H1 (cell line): ENCODE data around the gene SLC2A11. TPM values are rescaled to one million over a fixed set of nuclear protein-coding genes. Genes with fewer than 3 reads are reported as not detected.

Experiments used
- CTCF ChIA-PET: fragments of 300-600 bp; sonication (Branson Sonifier 250); formaldehyde crosslinking; loops from one replicate; lab custom pipeline; 2021; ENCODE audit not compliant: partially characterized antibody; lab: Charles Lee
- POLR2A ChIA-PET: fragments of 300-600 bp; sonication (Branson Sonifier 250); formaldehyde crosslinking; loops from one replicate; lab custom pipeline; 2021; ENCODE audit warnings: inconsistent platforms; ENCODE audit not compliant: partially characterized antibody; lab: Charles Lee
- DNase-seq, 2 experiments: peaks; one replicate each; pipeline versions ENCODE4 v3.0.0 to v3.0.0-alpha.2; 2010 to 2022; ENCODE audit warnings: low spot score in 2 of 2, low read depth in 1 of 2, mixed read lengths in 1 of 2
- FAIRE-seq: peaks from 2 replicates; lab custom pipeline; 2011; peaks lifted over from hg19 to GRCh38; lab: Jason Lieb, UNC
- H2AFZ ChIP-seq: 2 replicates; pipeline ENCODE4 v1.8.1; 2012; ENCODE audit warnings: low read length, inconsistent platforms
- H2AK5ac ChIP-seq: 2 replicates; pipeline ENCODE4 v1.6.1; 2013; ENCODE audit warnings: low read depth, low read length
- H2BK120ac ChIP-seq: replicated peaks from 2 replicates; pipeline ENCODE3; 2013; ENCODE audit warnings: low read depth, low read length, inconsistent platforms
- H2BK12ac ChIP-seq: 2 replicates; pipeline ENCODE4 v1.6.1; 2013; ENCODE audit warnings: low read depth, low read length
- H2BK15ac ChIP-seq: 2 replicates; pipeline ENCODE4 v1.6.1; 2013; ENCODE audit warnings: low read length
- H2BK20ac ChIP-seq: 2 replicates; pipeline ENCODE4 v1.6.1; 2013; ENCODE audit warnings: low read length
- H2BK5ac ChIP-seq: 2 replicates; pipeline ENCODE4 v1.6.1; 2013; ENCODE audit warnings: low read depth, low read length
- H3K14ac ChIP-seq: 2 replicates; pipeline ENCODE4 v1.6.1; 2013; ENCODE audit warnings: inconsistent platforms; ENCODE audit not compliant: insufficient read length
- H3K18ac ChIP-seq: 2 replicates; pipeline ENCODE4 v1.6.1; 2013; ENCODE audit warnings: low read length; ENCODE audit errors: extremely low read depth
- H3K23ac ChIP-seq: 2 replicates; pipeline ENCODE4 v1.6.1; 2013; ENCODE audit warnings: inconsistent platforms; ENCODE audit not compliant: insufficient read length
- H3K23me2 ChIP-seq: 2 replicates; pipeline ENCODE4 v1.6.1; 2013; ENCODE audit warnings: low read depth, low read length
- H3K27ac ChIP-seq: 2 replicates; pipeline ENCODE4 v1.6.1; 2011; ENCODE audit warnings: low read depth, low read length, inconsistent platforms
- H3K27me3 ChIP-seq, 4 experiments: replicated peaks in 1 of 4; 1 replicate in 1 of 4; 2 replicates in 3 of 4; pipeline versions ENCODE4 v1.6.1 to v1.8.1; 2011 to 2013; ENCODE audit warnings: low read length in 3 of 4, mild to moderate bottlenecking in 3 of 4, inconsistent platforms in 2 of 4, mixed read lengths in 2 of 4, moderate library complexity in 1 of 4; ENCODE audit not compliant: control insufficient read depth in 3 of 4, insufficient read depth in 3 of 4; ENCODE audit errors: extremely low read depth in 1 of 4
- H3K36me3 ChIP-seq, 4 experiments: 2 replicates each; pipeline versions ENCODE4 v1.6.1 to v1.8.1; 2011 to 2013; ENCODE audit warnings: mild to moderate bottlenecking in 4 of 4, low read length in 3 of 4, moderate library complexity in 2 of 4, control low read depth in 1 of 4, inconsistent platforms in 1 of 4; ENCODE audit not compliant: insufficient read depth in 4 of 4, control insufficient read depth in 2 of 4
- H3K4ac ChIP-seq: replicated peaks from 2 replicates; pipeline ENCODE3; 2013; ENCODE audit warnings: low read length, low read depth, mixed read lengths, inconsistent platforms; ENCODE audit not compliant: insufficient read length
- H3K4me1 ChIP-seq, 4 experiments: replicated peaks in 1 of 4; 1 replicate in 1 of 4; 2 replicates in 3 of 4; pipeline versions ENCODE4 v1.6.1 to v1.8.1; 2011 to 2013; ENCODE audit warnings: low read length in 3 of 4, inconsistent platforms in 2 of 4, mixed read lengths in 1 of 4; ENCODE audit not compliant: insufficient read depth in 4 of 4, control insufficient read depth in 3 of 4
- H3K4me2 ChIP-seq, 2 experiments: 2 replicates each; pipeline versions ENCODE4 v1.6.1 to v1.8.1; 2011 to 2013; ENCODE audit warnings: low read depth in 2 of 2, low read length in 2 of 2, control low read depth in 1 of 2, inconsistent platforms in 1 of 2, mild to moderate bottlenecking in 1 of 2; ENCODE audit not compliant: insufficient read depth in 1 of 2
- H3K4me3 ChIP-seq, 4 experiments: fragments of 200-600, 300-600 bp in 1 of 4; sonication (generic), shearing (Covaris generic), sonication (Bioruptor Twin) in 1 of 4; 2 replicates each; pipeline versions ENCODE4 v1.5.1 to v1.8.1; 2011 to 2016; ENCODE audit warnings: low read length in 4 of 4, low read depth in 3 of 4, control low read depth in 2 of 4, inconsistent platforms in 2 of 4, mild to moderate bottlenecking in 2 of 4, mixed read lengths in 1 of 4, moderate library complexity in 1 of 4; ENCODE audit not compliant: insufficient read depth in 2 of 4; ENCODE audit errors: extremely low read depth in 1 of 4
- H3K56ac ChIP-seq: replicated peaks from 2 replicates; pipeline ENCODE3; 2013; ENCODE audit warnings: low read depth, mild to moderate bottlenecking, mixed read lengths, low read length, inconsistent platforms; ENCODE audit not compliant: insufficient read length
- H3K79me1 ChIP-seq: 2 replicates; pipeline ENCODE4 v1.6.1; 2013; ENCODE audit warnings: low read depth, low read length, control low read depth
- H3K79me2 ChIP-seq, 2 experiments: 2 replicates each; pipeline versions ENCODE4 v1.6.1 to v1.8.1; 2012 to 2013; ENCODE audit warnings: low read length in 2 of 2, mild to moderate bottlenecking in 2 of 2, inconsistent platforms in 1 of 2; ENCODE audit not compliant: insufficient read depth in 2 of 2, control insufficient read depth in 1 of 2
- H3K9ac ChIP-seq, 4 experiments: replicated peaks in 1 of 4; 1 replicate in 1 of 4; 2 replicates in 3 of 4; pipeline versions ENCODE4 v1.6.1 to v1.8.1; 2011 to 2013; ENCODE audit warnings: low read depth in 3 of 4, low read length in 3 of 4, control low read depth in 2 of 4, mild to moderate bottlenecking in 2 of 4, moderate library complexity in 2 of 4, inconsistent platforms in 1 of 4; ENCODE audit errors: extremely low read depth in 1 of 4
- H3K9me3 ChIP-seq, 2 experiments: 2 replicates each; pipeline versions ENCODE4 v1.6.1 to v1.8.1; 2012 to 2013; ENCODE audit warnings: mild to moderate bottlenecking in 2 of 2, moderate library complexity in 2 of 2, control low read depth in 1 of 2, inconsistent platforms in 1 of 2, low read depth in 1 of 2, low read length in 1 of 2, mixed read lengths in 1 of 2; ENCODE audit not compliant: insufficient read depth in 2 of 2
- H4K20me1 ChIP-seq, 2 experiments: replicated peaks in 1 of 2; 2 replicates each; pipeline versions ENCODE3 to v1.8.1; 2011 to 2013; ENCODE audit warnings: inconsistent platforms in 2 of 2, low read length in 2 of 2, mild to moderate bottlenecking in 1 of 2; ENCODE audit not compliant: insufficient read depth in 2 of 2, control insufficient read depth in 1 of 2
- H4K5ac ChIP-seq: 2 replicates; pipeline ENCODE4 v1.6.1; 2013; ENCODE audit warnings: low read length, low read depth, mixed read lengths, inconsistent platforms; ENCODE audit not compliant: insufficient read length
- H4K8ac ChIP-seq: 2 replicates; pipeline ENCODE4 v1.8.0; 2013; ENCODE audit warnings: mild to moderate bottlenecking, moderate library complexity, low read length, inconsistent platforms; ENCODE audit not compliant: insufficient read depth; ENCODE audit errors: extremely low read depth
- H4K91ac ChIP-seq: replicated peaks from 2 replicates; pipeline ENCODE3; 2013; ENCODE audit warnings: low read length, mixed read lengths, inconsistent platforms; ENCODE audit not compliant: insufficient read length
- HDAC6 ChIP-seq: IDR thresholded peaks from one replicate; pipeline ENCODE4 v1.7.1; 2012; ENCODE audit warnings: low read depth, mild to moderate bottlenecking, inconsistent platforms, low read length, moderate library complexity
- POLR2A ChIP-seq, 2 experiments: IDR thresholded peaks; 1 replicate in 1 of 2; 2 replicates in 1 of 2; pipeline ENCODE4 v1.6.1; 2011; ENCODE audit warnings: low read depth in 2 of 2, low read length in 2 of 2, mild to moderate bottlenecking in 2 of 2; ENCODE audit errors: control extremely low read depth in 1 of 2
- WGBS, 2 experiments: shearing (Covaris generic) in 1 of 2; methylation state at CpG; one replicate each; pipeline versions ENCODE4 v1.1.6 to v1.1.7; 2013 to 2015; ENCODE audit warnings: low lambda C conversion rate in 2 of 2, mixed read lengths in 2 of 2, inconsistent platforms in 1 of 2, low coverage in 1 of 2, missing lambda C conversion rate in 1 of 2; ENCODE audit not compliant: insufficient replicate concordance in 2 of 2, insufficient coverage in 1 of 2, insufficient read length in 1 of 2; ENCODE audit errors: extremely low coverage in 1 of 2, missing lambda C conversion rate in 1 of 2; 5-methylcytosine and 5-hydroxymethylcytosine counted together
- polyA plus RNA-seq, 7 experiments: library from polyadenylated mRNA; depleted of rRNA in 3 of 7; stranded (reverse) in 5 of 7; unstranded in 2 of 7; fragments of >200 nt in 5 of 7; fragments of 200-250 nt in 2 of 7; gene quantifications; 1 replicate in 5 of 7; 2 replicates in 1 of 7; 4 replicates in 1 of 7; pipeline versions ENCODE4 v1.2.1 to v1.2.3, GENCODE V29; 2011 to 2013; ENCODE audit warnings: missing spikeins in 2 of 7, mixed read lengths in 2 of 7
- total RNA-seq: library from RNA; stranded (reverse); fragmentation: NEBNext Ultra II Directional; extraction: Animal tissue kit (Norgen Biotek cat#: 25700); gene quantifications from 2 replicates; pipeline ENCODE4 v1.2.1, GENCODE V29; 2021

The SLC2A11 gene
- total and polyA plus RNA-seq, 2 of the 8 experiments (the other 6 are each of a cell fraction or from before 2014, with no cell fraction given) = 10.7 to 12.5 TPM

GRCh38 chr22:23895599-23896144 lies 38.0 kb downstream of the SLC2A11 start:
- no peak overlapping the region for H3K27ac ChIP-seq
- CTCF ChIA-PET = interaction anchor here (1.3 to 2.0 kb wide), 4 partner anchors 14 to 61 kb away, joined by 3 to 13 read pairs (median 5); no protein-coding TSS in a partner anchor
- H2BK20ac ChIP-seq = no peak overlapping the region

More at GRCh38 chr22:23895599-23896144, 38.0 kb downstream of the SLC2A11 start:
- Histone ChIP-seq H2BK5ac (peak overlapping the region; percentile 97), H2AK5ac (0 out of 2 replicates have a peak overlapping the region, but pooled peaks have one; percentile 2), H4K91ac (no peak overlapping the region), H3K4me1 (peaks cover 9 to 34% (median 15%) of the 10 kb centered on the region in 4 experiments), H3K9me3 (peaks cover 10 to 11% of the 10 kb centered on the region in 2 experiments; a peak in 2 of 4 replicates), H3K9ac (peak overlapping the region in 2 of 4 experiments; percentile 90 to 91; a peak in 1 of 7 replicates), H2BK120ac (no peak overlapping the region), H3K79me2 (peaks cover 0 to 7% of the 10 kb centered on the region in 2 experiments; a peak in 1 of 4 replicates), H2BK15ac (no peak overlapping the region), H3K14ac (no peak overlapping the region), H3K23ac (no peak overlapping the region), H3K18ac (peak overlapping the region; percentile 92), H3K23me2 (peaks cover 6% of the 10 kb centered on the region), H3K4me3 (peak overlapping the region; percentile 72 to 91 (median 81)), H2BK12ac (no peak overlapping the region), H4K20me1 (peaks cover 5 to 11% of the 10 kb centered on the region in 2 experiments), H2AFZ (no peak overlapping the region), H4K8ac (no peak overlapping the region; the same call in 1 of the 2 replicates), H3K27me3 (peaks cover 0 to 2% (median under 1%) of the 10 kb centered on the region in 4 experiments; a peak in 2 of 7 replicates), H3K4ac (peak overlapping the region; percentile 61), H3K4me2 (peak overlapping the region; percentile 58 to 86)
- FAIRE-seq (no peak), DNase-seq (no peak)
- 87% methylated on average over 16 of the region's 16 CpGs; no CpG with 5 or more reads in 1 of the 2 experiments for WGBS, 2 experiments
- POLR2A ChIA-PET = interaction anchor here (0.7 to 3.0 kb wide), 6 partner anchors 8 to 241 kb away, joined by 3 to 23 read pairs (median 7); no protein-coding TSS in a partner anchor
- no peak for TF ChIP-seq HDAC6
- peak; percentile 42 to 50; a peak in 2 of 3 replicates for TF ChIP-seq POLR2A (IDR thresholded peaks at IDR 0.05; ENCODE audit: control extremely low read depth in 1 of 2, low read depth in 2 of 2, low read length in 2 of 2)
- TF ChIP-seq, all 59 proteins: peak for 1
- Histone ChIP-seq H3K56ac (no peak overlapping the region), H3K36me3 (peaks cover 14 to 20% (median 18%) of the 10 kb centered on the region in 4 experiments), H3K79me1 (no peaks in the 10 kb centered on the region; the same call in none of the 2 replicates), H4K5ac (peak overlapping the region; percentile 8)
